Neural cell (in vitro differentiated cells): ENCODE measurements around the gene DAGLA. TPM values are rescaled to one million over a fixed set of nuclear protein-coding genes. Genes with fewer than 3 reads are reported as not detected.
"Not testable (repeated sequence)": the region's sequence is repeated elsewhere in the genome, so short reads cannot be mapped to it uniquely, and the experiment has no call there.

Source experiments
- H2AFZ ChIP-seq: fragments of 200-600, 300-800 bp; sonication (generic), shearing (Covaris generic); 2 replicates; pipeline ENCODE4 v1.6.0; 2014; ENCODE audit warnings: low read depth, mild to moderate bottlenecking, antibody characterized with exemption, low read length, moderate library complexity
- H3F3A ChIP-seq: fragments of 200-600 bp; shearing (Covaris generic); 2 replicates; pipeline ENCODE4 v1.6.1; 2016; ENCODE audit warnings: mild to moderate bottlenecking, moderate library complexity, mixed read lengths, antibody characterized with exemption, low read length; ENCODE audit not compliant: insufficient read depth, poor library complexity, severe bottlenecking
- H3K27ac ChIP-seq: fragments of 200-600, 300-800 bp; sonication (generic), shearing (Covaris generic); 2 replicates; pipeline ENCODE4 v1.5.1; 2014; ENCODE audit warnings: mild to moderate bottlenecking, low read length, moderate library complexity
- H3K27me3 ChIP-seq: fragments of 300-800, 200-600 bp; sonication (generic), shearing (Covaris generic); 2 replicates; pipeline ENCODE4 v1.6.0; 2014; ENCODE audit warnings: mild to moderate bottlenecking, low read depth, low read length, moderate library complexity; ENCODE audit not compliant: insufficient read depth
- H3K36me3 ChIP-seq: fragments of 300-800, 200-600 bp; sonication (generic), shearing (Covaris generic); 2 replicates; pipeline ENCODE4 v1.5.1; 2014; ENCODE audit warnings: mild to moderate bottlenecking, antibody characterized with exemption, low read length, moderate library complexity; ENCODE audit not compliant: insufficient read depth
- H3K4me2 ChIP-seq: fragments of 300-800, 200-600 bp; sonication (generic), shearing (Covaris generic); 2 replicates; pipeline ENCODE4 v1.6.0; 2014; ENCODE audit warnings: mild to moderate bottlenecking, low read length
- H3K4me3 ChIP-seq: fragments of 300-800, 200-600 bp; sonication (generic), shearing (Covaris generic); 2 replicates; pipeline ENCODE4 v1.5.1; 2014; ENCODE audit warnings: mild to moderate bottlenecking, low read length, moderate library complexity
- H3K79me2 ChIP-seq: fragments of 200-600 bp; shearing (Covaris generic); replicated peaks from 2 replicates; pipeline ENCODE4 v1.6.0; 2014; ENCODE audit warnings: mild to moderate bottlenecking, low read length, moderate library complexity; ENCODE audit not compliant: insufficient read depth
- H3K9ac ChIP-seq: fragments of 300-800, 200-600 bp; sonication (generic), shearing (Covaris generic); 2 replicates; pipeline ENCODE4 v1.6.1; 2016; ENCODE audit warnings: mild to moderate bottlenecking, low read length, mixed read lengths
- H3K9me2 ChIP-seq: fragments of 200-600 bp; shearing (Covaris generic); 2 replicates; pipeline ENCODE4 v1.6.1; 2016; ENCODE audit warnings: mild to moderate bottlenecking, low read length, mixed read lengths; ENCODE audit not compliant: insufficient read depth
- H3K9me3 ChIP-seq: fragments of 200-600, 300-800 bp; sonication (generic), shearing (Covaris generic); 2 replicates; pipeline ENCODE4 v1.6.1; 2016; ENCODE audit warnings: mild to moderate bottlenecking, mixed run types, low read length, moderate library complexity, mixed read lengths
- H4K20me1 ChIP-seq: fragments of 200-600 bp; shearing (Covaris generic); 2 replicates; pipeline ENCODE4 v1.6.1; 2016; ENCODE audit warnings: mild to moderate bottlenecking, mixed run types; ENCODE audit not compliant: insufficient read depth
- CTCF ChIP-seq: fragments of 450-650 bp; IDR thresholded peaks from 2 replicates; pipeline ENCODE4 v1.5.1; 2014; ENCODE audit warnings: antibody characterized with exemption, mild to moderate bottlenecking, moderate library complexity; ENCODE audit not compliant: poor library complexity, severe bottlenecking
- EP300 ChIP-seq: fragments of 450-650 bp; conservative IDR thresholded peaks from 2 replicates; pipeline ENCODE4 v1.6.1; 2014; ENCODE audit warnings: antibody characterized with exemption, mild to moderate bottlenecking, moderate library complexity; ENCODE audit not compliant: poor library complexity, severe bottlenecking
- EZH2 ChIP-seq: fragments of 200-600, 300-800 bp; shearing (Covaris generic), sonication (generic); IDR thresholded peaks from 2 replicates; pipeline ENCODE4 v1.6.1; 2014; ENCODE audit warnings: antibody characterized with exemption, low read length, borderline replicate concordance, mild to moderate bottlenecking; ENCODE audit not compliant: insufficient read depth, poor library complexity, severe bottlenecking
- MXI1 ChIP-seq: fragments of 450-650 bp; conservative IDR thresholded peaks from 2 replicates; pipeline ENCODE4 v1.6.1; 2014; ENCODE audit warnings: antibody characterized with exemption, mild to moderate bottlenecking; ENCODE audit not compliant: poor library complexity, severe bottlenecking
- POLR2AphosphoS5 ChIP-seq: IDR thresholded peaks from 2 replicates; pipeline ENCODE4 v1.6.1; 2012
- RAD21 ChIP-seq: fragments of 450-650 bp; conservative IDR thresholded peaks from 2 replicates; pipeline ENCODE4 v1.6.1; 2014; ENCODE audit warnings: antibody characterized with exemption, mild to moderate bottlenecking, moderate library complexity
- REST ChIP-seq: IDR thresholded peaks from 2 replicates; pipeline ENCODE4 v1.6.1; 2012; ENCODE audit warnings: borderline replicate concordance
- SMC3 ChIP-seq: fragments of 450-650 bp; conservative IDR thresholded peaks from 2 replicates; pipeline ENCODE4 v1.6.1; 2014; ENCODE audit warnings: antibody characterized with exemption, mild to moderate bottlenecking, moderate library complexity; ENCODE audit not compliant: poor library complexity
- TAF1 ChIP-seq: IDR thresholded peaks from 2 replicates; pipeline ENCODE4 v1.6.1; 2012; ENCODE audit warnings: low read depth
- polyA plus RNA-seq: library from polyadenylated mRNA; depleted of rRNA; stranded (reverse); fragments of >200 nt; gene quantifications from 2 replicates; pipeline ENCODE4 v1.2.3, GENCODE V29; 2014

Gene DAGLA
- polyA plus RNA-seq, 1 donor from 2014 or later: 4.5 TPM

GRCh38 chr11:61671527-61671926 is 8.7 kb upstream of the DAGLA start:
- Histone ChIP-seq H3K9ac (no peak overlapping the region), H3K79me2 (no peaks in the 10 kb centered on the region), H3K27ac (no peak overlapping the region), H3K4me3 (no peak overlapping the region), H3K4me2 (no peak overlapping the region), H3K9me3 (no peaks in the 10 kb centered on the region), H2AFZ (no peak overlapping the region), H3K27me3 (no peaks in the 10 kb centered on the region), H3K36me3 (no peaks in the 10 kb centered on the region), H4K20me1 (no peaks in the 10 kb centered on the region), H3K9me2 (no peaks in the 10 kb centered on the region), H3F3A (no peaks in the 10 kb centered on the region)
- TF ChIP-seq CTCF (no peak), MXI1 (no peak), TAF1 (no peak)

GRCh38 chr11:61673946-61674467 is 6.2 kb upstream of the DAGLA start:
- not testable (repeated sequence) for H3K4me3 ChIP-seq, H3K27ac ChIP-seq, H3K9me3 ChIP-seq, H3K9ac ChIP-seq, H2AFZ ChIP-seq, H3K4me2 ChIP-seq, H3F3A ChIP-seq, H3K27me3 ChIP-seq, H3K36me3 ChIP-seq, H3K9me2 ChIP-seq, H3K79me2 ChIP-seq, H4K20me1 ChIP-seq

- no peak overlapping the region for H2AFZ ChIP-seq
- TF ChIP-seq POLR2AphosphoS5 (no peak), RAD21 (no peak), MXI1 (no peak), EZH2 (no peak), REST (no peak), EP300 (no peak), CTCF (no peak), TAF1 (no peak), SMC3 (no peak)
- no peak overlapping the region for H3K4me2 ChIP-seq
Observed at GRCh38 chr11:61675826-61676225, 4.4 kb upstream of the DAGLA start.

More at GRCh38 chr11:61675826-61676225, 4.4 kb upstream of the DAGLA start:
- no peaks in the 10 kb centered on the region for H3F3A ChIP-seq
- no peak overlapping the region for H3K27ac ChIP-seq
- no peaks in the 10 kb centered on the region for H4K20me1 ChIP-seq
- H3K27me3 ChIP-seq: no peaks in the 10 kb centered on the region
- no peaks in the 10 kb centered on the region for H3K36me3 ChIP-seq
- H3K9ac ChIP-seq: no peak overlapping the region
- H3K4me3 ChIP-seq: no peak overlapping the region
- H3K79me2 ChIP-seq: no peaks in the 10 kb centered on the region
- H3K9me3 ChIP-seq: no peaks in the 10 kb centered on the region
- H3K9me2 ChIP-seq: no peaks in the 10 kb centered on the region
